HG02938 (cell line): Measurements from ENCODE around the gene RB1.
A peak's percentile ranks its signal among the peaks of the same experiment; 100 is the strongest.

ENCODE experiments used
- ATAC-seq: cut with Tn5 transposase; IDR thresholded peaks from one replicate; pipeline ENCODE4 v1.9.1; 2021; ENCODE audit warnings: mild to moderate bottlenecking, moderate library complexity; ENCODE audit not compliant: unreplicated experiment

Gene RB1

DNA sequence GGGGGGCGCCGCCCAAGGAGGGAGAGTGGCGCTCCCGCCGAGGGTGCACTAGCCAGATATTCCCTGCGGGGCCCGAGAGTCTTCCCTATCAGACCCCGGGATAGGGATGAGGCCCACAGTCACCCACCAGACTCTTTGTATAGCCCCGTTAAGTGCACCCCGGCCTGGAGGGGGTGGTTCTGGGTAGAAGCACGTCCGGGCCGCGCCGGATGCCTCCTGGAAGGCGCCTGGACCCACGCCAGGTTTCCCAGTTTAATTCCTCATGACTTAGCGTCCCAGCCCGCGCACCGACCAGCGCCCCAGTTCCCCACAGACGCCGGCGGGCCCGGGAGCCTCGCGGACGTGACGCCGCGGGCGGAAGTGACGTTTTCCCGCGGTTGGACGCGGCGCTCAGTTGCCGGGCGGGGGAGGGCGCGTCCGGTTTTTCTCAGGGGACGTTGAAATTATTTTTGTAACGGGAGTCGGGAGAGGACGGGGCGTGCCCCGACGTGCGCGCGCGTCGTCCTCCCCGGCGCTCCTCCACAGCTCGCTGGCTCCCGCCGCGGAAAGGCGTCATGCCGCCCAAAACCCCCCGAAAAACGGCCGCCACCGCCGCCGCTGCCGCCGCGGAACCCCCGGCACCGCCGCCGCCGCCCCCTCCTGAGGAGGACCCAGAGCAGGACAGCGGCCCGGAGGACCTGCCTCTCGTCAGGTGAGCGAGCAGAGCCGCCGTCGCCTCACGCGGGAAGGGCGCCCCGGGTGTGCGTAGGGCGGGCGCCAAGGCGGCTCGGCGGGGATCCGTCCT, at the start of gene RB1:
TSS of gene RB1 (plus strand) at position 393 of the 784 bp plus-strand sequence. CDS start at position 555, 162 bp downstream.
- peak; percentile 67 for ATAC-seq

DNA sequence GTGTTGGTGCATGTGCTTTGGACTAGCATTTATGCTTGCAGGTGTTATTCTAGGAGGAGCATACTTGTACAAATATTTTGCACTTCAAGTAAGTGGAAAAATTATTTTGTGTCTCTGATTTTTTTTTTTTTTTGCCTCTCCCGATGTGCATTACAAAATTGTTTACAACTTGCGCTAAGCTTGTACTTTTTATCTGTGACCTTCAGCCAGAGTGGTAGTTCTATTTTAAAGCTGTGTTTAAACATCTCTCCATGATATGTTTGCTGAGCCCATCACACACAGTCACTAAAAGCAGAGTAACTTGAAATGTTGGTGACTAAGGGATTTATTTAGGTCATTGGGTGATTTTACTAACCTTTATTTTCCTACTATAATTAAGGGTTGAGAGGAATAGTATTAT, 49.7 kb upstream of the RB1 start:
- no peak for ATAC-seq

DNA sequence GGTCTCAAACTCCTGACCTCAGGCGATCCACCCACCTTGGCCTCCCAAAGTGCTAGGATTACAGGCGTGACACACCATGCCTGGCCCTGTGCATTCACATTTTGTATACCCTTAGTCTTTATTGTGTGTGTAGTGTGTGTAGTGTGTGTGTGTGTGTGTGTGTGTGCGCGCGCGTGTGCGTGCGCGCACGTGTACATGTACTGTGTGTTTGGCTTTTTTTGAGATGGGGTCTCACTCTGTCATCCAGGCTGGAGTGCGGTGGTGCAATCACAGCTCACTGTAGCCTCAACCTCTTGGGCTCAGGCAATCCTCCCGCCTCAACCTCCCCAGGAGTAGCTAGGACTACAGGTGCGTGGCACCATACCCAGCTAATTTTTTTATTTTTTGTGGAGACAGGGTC, 48.5 kb upstream of the RB1 start:
- no peak for ATAC-seq

DNA sequence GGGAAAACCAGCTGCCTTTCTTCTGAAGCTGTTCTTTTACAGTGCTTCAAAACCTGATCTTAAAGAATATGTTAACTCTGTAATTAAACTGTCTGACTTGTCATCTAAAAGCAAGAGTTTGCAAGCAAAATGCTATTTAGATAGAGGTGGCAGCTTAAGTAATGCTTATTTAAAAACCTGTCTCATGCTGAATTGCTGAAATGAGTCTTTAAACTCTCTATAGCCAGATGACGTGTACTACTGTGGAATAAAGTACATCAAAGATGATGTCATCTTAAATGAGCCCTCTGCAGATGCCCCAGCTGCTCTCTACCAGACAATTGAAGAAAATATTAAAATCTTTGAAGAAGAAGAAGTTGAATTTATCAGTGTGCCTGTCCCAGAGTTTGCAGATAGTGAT, 47.6 kb upstream of the RB1 start:
- ATAC-seq: no peak

DNA sequence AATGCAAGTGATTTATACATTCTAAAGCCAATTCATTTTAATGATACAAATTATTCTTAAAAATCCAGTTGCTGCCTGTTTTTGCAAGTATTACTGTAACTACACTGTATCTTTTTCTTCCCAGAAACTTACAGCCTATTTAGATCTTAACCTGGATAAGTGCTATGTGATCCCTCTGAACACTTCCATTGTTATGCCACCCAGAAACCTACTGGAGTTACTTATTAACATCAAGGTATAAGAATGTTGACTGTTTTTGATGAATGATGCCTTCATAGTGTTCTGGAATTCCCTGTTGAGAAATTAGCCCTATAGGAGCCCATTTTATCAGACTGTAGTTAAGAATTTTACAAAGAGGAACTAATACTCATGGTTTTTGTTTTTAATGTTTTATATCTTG, 45.5 kb upstream of the RB1 start:
- no peak for ATAC-seq

DNA sequence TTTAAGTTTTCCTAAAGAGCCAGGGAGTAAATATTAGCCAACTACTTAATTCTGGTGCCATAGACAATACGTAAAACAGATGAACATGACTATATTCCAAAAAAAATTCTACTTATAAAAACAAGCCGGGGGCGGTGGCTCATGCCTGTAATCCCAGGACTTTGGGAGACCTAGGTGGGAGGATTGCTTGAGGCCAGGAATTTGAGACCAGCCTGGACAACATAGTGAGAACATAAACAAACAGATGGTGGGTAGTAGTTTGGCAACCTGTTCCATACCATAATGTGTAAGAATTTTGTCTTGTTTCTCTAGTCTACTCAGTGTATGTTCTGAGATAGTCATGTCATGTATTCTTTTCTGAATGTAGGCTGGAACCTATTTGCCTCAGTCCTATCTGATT, 45.1 kb upstream of the RB1 start:
- ATAC-seq: no peak

DNA sequence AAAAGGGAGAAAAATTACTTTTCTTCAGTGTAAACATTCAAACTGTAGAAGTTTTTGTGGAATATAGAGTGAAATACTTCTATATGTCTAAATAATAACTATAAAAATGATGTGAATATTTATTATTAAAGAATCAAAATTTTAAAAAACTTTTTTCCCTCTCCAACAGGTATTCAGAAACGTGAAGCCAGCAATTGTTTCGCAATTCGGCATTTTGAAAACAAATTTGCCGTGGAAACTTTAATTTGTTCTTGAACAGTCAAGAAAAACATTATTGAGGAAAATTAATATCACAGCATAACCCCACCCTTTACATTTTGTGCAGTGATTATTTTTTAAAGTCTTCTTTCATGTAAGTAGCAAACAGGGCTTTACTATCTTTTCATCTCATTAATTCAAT, 42.6 kb upstream of the RB1 start:
- ATAC-seq: no peak

DNA sequence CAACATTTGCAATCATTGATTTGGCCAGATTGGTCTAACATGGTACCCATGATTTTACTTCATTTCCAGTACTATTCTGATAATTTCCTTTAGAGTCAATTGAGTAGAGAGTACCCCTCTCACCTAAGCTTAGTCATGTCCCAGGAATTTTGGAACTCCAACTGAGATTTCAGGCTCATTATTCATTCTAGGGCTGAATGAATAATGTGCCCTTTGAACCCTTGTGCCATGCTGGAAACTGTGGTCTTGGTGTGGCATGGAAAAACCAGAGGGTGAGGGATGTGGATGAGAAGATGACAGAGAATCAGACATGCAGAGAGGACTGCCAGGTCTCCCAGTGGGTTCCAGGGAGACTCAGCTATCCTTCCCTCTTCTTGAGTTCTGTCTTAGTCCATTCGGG, 40.4 kb upstream of the RB1 start:
- no peak for ATAC-seq

DNA sequence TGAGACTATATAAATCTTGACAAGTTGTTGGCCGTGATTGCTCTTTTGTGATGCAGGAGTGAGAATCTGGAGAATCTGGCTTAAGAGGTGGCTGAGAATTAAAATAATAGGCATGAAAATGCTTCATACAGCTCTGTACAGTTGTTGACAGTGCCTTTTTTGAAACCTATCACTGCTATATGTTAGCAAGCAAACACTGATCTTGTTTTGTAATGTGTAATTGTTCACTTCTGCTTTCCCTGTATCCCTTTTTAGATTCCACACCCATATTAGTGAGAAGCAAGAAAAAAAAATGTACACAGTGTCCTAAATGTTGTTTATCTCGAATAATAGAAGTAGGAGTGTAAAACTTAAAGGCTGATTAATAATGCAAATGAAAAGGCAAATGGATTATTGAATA, 39.5 kb upstream of the RB1 start:
- ATAC-seq: no peak

DNA sequence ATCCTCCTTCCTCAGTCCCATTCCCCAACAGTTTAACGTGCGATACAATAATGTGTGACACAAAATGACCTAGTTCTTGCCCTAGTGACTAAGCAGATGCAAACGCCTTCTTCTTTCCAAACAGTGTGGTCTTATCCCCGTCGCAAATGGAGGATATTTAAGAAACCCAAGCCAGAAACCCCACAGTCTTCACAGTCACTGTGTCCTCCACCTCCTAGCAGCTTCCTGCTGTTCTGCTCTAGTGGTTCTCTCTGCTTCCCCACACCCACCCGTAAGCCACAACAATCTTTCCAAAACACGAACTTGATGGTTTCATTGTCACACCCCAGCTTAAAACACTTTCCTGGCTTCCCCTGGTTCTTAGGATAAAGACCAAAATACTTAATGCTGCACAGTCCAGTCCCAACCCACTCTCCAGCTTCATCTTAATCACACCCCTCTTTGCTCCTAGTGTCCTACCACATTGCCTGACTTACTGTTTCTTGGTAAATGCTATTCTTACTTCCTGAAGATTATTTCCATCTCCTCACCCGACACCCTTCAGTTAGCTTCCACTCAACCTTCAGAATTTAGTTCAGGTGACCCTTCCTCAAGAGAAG, 38.2 kb upstream of the RB1 start:
- no peak for ATAC-seq

DNA sequence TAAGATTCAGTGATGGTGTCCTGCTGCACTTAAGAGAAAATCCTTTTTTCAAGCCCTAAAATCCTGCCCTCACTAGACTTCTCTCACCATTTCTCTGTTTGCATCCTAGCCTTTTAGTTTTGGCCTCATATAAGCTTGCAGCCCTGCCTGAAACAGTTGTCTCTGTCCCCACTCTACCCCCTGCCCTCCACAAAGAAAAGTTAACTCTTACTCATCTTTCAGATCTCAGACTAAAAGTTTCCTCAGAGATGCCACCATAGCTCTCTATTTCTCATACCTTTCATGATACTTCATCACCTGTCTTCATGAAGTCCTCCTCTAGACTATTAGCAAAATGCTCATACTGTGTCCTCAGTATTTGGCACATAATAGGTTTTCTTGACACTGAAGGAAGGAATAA, 37.4 kb upstream of the RB1 start:
- ATAC-seq: no peak

DNA sequence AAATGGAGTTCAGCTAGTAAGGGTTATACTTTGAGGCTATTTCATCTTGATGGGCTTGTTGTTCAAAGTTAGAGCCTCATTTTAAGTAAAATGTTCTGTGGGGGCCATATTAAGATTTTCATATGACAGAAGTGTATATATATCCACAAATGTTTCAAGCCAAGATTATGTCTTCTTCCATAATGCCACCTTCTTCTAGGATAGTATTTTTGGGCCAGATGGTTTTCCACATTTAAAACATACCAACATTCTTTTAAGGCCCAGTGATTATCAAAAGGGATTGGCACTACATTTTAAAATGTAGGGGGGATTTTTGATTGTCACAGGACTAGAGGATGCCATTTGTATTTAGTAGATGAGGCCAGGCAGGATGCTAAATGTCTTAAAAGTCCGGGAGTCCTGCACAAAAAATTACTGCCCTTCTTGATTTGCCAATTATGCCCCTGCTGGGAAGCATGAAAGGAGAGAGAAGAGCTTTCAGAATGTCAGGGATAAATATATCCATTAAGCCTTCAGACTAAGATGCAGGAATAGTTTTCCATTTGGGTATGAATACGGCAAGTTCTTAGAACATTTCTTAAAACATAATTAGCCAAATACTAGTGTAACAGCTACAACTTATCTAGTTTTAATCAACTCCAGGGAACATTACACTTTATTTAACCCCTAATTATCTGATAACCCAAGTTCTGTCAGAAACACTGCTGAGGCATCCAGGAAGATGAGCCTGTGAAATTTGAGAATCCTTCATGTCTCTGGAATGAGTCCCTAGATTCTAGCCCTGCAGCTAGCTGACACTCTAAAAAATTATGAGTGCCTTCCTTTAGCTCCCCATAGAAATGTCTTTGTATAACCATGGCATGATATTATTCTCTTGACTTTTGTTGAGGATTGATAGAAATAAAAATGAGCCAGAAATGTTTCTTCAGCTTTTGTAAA, 36.6 kb upstream of the RB1 start:
- no peak for ATAC-seq

DNA sequence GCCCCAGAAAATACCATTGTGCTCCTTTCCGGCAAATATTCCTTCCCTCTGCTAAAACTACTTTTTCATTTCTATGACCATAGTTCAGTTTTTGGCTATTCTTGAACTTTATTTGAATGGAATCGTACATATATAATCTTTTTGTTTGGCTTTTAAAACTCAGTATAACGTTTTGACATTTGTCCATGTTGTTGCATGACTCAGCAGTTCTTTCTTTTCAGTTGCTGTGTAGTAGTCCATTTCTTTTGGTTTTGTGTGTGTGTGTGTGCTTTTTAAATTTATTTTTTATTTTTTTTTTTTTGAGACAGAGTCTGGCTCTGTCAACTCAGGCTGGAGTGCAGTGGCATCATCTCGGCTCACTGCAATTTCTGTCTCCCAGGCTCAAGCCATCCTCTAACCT, 35.5 kb upstream of the RB1 start:
- no peak for ATAC-seq

DNA sequence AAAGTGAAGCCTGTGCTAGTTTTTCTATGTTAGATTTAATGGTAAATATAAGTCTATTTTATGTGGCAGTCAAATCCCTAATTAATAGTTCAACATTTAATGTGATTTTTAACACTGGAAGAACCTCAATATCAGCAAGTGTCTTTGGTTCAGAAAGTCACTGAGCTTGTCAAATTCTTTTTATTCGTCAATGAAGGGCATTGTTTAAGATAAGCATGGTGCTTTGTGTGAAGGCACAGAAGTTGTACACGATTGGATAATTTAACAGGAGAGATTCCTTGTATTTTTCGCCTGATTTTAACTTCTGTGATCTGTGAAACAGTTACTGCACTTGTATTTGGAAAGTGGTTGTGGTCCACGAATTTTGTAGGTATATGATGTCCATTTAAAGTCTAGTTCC, 30.2 kb upstream of the RB1 start:
- no peak for ATAC-seq

DNA sequence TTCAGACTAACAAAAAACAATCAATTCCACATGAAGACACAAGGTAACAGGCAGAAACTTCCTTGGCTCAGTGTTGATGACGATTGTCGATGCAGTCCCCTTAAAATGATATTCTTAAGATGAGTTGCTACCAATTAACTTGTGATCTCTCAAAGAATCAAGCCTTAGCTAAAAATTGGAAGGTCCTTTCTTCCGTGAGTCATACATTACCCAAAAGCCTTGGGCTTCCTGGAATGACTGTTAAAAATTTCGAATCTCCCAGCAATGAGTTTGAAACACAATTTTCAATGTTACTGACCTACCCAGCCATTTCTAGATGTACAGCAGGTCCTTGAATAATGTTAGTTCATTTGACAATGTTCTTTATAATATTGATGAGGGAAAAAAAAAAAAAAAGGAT, 28.0 kb upstream of the RB1 start:
- ATAC-seq: no peak

DNA sequence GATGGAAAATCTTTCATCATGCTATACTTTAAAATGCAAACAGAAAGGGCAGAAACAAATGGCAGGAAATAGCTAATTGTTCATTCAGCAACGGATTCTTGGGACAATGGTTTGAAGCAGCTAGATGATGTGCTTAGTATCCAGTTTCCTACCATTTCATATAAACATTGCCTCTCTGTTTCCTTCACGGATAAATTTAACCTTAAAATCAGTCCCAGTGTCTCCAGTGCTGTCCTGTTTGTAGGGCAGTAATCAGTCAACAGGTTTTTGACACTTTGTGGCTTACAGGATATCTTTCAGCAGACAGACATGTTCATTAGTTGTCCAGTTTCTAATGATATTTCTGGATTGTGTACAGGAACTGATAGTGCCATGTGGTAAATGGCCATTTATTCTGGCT, 24.7 kb upstream of the RB1 start:
- no peak for ATAC-seq

DNA sequence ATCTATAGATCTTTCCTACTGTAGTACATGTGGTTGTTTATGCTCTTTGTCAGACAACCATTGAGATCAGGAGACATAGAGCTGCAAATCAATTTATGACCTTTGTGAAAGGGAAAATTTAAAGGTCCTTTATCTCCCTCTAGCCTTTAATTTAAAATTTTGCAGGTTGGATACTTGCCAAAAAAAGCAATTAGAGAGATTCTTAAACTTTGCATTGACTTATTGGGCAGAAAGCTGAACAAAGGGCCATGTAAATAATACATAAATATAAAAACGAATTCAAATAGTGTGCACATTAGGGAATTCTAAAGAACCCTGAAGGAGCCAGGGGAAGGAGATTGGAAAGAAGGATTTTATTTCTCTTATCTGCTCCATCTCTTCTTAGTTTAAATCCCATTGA, 22.0 kb upstream of the RB1 start:
- no peak for ATAC-seq

DNA sequence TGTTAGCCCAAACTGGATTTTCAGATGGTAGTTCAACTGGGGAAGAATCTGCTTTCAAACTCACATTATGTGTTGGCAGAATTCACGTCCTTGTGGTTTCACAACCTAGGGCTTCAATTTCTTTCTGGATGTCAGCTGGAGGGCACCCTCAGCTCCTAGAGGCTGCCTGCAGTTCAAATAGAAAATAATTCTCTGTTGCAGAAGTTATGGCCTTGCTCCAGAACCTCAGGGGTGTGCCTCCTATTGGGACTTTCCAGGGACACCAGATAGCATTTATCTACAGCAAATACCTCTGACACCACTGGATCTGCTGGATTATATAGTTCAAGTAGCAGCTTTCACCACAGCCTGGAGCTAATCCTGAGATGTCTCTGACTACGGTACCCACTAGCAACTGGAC, 11.8 kb upstream of the RB1 start:
- ATAC-seq: no peak

DNA sequence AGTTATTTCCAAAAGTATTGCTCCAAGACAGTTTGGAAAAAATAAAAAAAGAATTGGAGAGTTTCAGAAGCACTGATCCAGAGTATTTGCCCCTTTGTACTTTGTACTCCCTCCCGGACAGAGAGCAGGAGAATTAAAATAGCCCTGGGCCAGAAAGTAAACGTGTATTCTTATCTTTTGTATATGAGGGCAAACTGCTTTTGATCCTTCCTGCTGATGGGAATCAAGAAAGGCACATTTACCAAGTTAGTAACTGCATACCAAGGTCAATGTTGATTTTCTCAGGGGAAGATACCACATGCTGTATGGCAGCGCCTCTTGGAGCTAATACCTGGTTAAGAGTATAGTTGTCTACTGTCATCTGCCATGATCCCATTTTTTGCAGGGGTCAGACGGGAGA, 10.9 kb upstream of the RB1 start:
- ATAC-seq: no peak

DNA sequence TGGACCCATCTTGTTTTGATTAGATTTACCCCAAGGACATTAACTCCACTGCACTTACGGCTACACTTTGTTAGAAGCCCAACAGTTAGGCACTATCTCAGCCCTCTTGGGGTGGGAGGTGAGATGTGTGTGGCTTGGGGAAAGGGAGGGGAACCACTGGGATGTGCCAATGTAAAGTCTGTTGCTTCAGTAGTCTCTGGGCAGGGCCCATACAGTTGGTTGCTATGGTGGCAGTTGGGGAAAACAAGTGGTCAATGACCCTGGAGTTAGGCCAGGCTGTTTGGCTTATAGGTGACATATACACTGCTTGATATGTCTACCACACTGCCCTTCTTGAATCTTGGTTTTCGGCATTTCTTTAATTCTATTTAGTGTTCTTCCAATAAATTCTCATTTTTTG, 8.9 kb upstream of the RB1 start:
- ATAC-seq: no peak

DNA sequence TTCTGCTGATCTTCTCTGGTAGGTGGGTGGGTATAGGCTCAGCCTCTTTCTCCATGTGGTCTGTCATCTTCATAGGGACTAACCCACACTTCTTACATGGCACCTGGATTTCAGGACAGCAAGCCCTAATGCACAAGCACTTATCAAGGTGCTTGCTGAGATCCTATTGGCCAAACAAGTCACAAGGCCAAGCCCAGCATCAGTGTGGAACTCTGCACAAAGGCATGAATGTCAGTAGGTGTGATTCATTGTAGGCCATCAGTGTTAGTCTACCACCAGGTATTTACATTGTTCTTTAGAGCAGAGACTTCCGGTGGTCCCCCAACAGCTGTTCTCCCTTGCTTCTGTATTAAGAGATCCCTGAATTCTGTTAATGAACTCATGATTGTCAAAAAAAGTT, 8.3 kb upstream of the RB1 start:
- ATAC-seq: no peak

DNA sequence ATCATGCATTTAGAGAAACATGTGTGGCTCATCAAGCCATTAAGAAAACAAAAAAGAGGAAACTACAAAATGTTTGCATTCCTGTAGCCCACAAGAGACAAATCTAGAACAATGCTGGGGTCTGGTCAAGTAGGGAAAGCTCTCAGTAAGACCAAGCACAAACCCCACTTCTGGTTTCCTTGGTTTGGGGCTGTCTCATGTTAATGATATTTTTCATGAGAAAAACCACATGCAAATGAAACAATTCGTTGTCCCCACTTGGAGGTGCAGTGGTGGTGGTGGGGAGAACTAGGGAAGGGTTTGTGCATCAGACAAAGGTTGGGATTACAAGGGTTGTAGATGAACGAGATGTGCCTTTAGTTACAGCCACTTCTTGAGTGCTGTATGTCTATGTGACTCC, 7.0 kb upstream of the RB1 start:
- ATAC-seq: no peak
